ENCODE results near the gene SLC26A11.

- TF ChIP-seq, protein P1, sequence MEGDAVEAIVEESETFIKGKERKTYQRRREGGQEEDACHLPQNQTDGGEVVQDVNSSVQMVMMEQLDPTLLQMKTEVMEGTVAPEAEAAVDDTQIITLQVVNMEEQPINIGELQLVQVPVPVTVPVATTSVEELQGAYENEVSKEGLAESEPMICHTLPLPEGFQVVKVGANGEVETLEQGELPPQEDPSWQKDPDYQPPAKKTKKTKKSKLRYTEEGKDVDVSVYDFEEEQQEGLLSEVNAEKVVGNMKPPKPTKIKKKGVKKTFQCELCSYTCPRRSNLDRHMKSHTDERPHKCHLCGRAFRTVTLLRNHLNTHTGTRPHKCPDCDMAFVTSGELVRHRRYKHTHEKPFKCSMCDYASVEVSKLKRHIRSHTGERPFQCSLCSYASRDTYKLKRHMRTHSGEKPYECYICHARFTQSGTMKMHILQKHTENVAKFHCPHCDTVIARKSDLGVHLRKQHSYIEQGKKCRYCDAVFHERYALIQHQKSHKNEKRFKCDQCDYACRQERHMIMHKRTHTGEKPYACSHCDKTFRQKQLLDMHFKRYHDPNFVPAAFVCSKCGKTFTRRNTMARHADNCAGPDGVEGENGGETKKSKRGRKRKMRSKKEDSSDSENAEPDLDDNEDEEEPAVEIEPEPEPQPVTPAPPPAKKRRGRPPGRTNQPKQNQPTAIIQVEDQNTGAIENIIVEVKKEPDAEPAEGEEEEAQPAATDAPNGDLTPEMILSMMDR (IDR thresholded peaks at IDR 0.05), result no peak
- no peak for TF ChIP-seq EZH2 (IDR thresholded peaks at IDR 0.05)
- TF ChIP-seq EZH2phosphoT487 (IDR thresholded peaks at IDR 0.05), result no peak
Observed at GRCh38 chr17:80173916-80174315, 46.3 kb upstream of the SLC26A11 start.
